Glutamatergic neuron (in vitro differentiated cells): Measurements from ENCODE around the gene NRF1. TPM values are rescaled to one million over a fixed set of nuclear protein-coding genes. Genes with fewer than 3 reads are reported as not detected.

Experiments
- DNase-seq: peaks from one replicate; pipeline ENCODE4 v3.0.0; 2022
- H3K27ac Mint-ChIP-seq: one replicate; pipeline ENCODE4 v1.8.0; 2020; ENCODE audit warnings: mild to moderate bottlenecking, mixed read lengths, inconsistent platforms; ENCODE audit not compliant: unreplicated experiment
- H3K27me3 Mint-ChIP-seq: one replicate; pipeline ENCODE4 v1.8.0; 2020; ENCODE audit warnings: mild to moderate bottlenecking, moderate library complexity, mixed read lengths, inconsistent platforms; ENCODE audit not compliant: unreplicated experiment
- H3K36me3 Mint-ChIP-seq: one replicate; pipeline ENCODE4 v1.8.0; 2020; ENCODE audit warnings: mild to moderate bottlenecking, mixed read lengths, inconsistent platforms; ENCODE audit not compliant: unreplicated experiment
- H3K4me1 Mint-ChIP-seq: one replicate; pipeline ENCODE4 v1.8.0; 2020; ENCODE audit warnings: mild to moderate bottlenecking, low read depth, mixed read lengths, inconsistent platforms; ENCODE audit not compliant: unreplicated experiment
- H3K4me3 Mint-ChIP-seq: one replicate; pipeline ENCODE4 v1.8.0; 2020; ENCODE audit warnings: mild to moderate bottlenecking, mixed read lengths, inconsistent platforms; ENCODE audit not compliant: unreplicated experiment
- H3K9me3 Mint-ChIP-seq: one replicate; pipeline ENCODE4 v1.8.0; 2020; ENCODE audit warnings: mild to moderate bottlenecking, moderate library complexity, mixed read lengths, inconsistent platforms; ENCODE audit not compliant: unreplicated experiment
- total RNA-seq: library from RNA; stranded (reverse); fragmentation: NEBNext Ultra II Directional; extraction: Animal tissue kit (Norgen Biotek cat#: 25700); gene quantifications from one replicate; pipeline ENCODE4 v1.2.1, GENCODE V29; 2021; ENCODE audit not compliant: unreplicated experiment
- TF ChIP-seq, protein P1 (sequence below): fragments of 200-600 bp; sonication (generic); IDR thresholded peaks from one replicate; pipeline ENCODE4 v1.5.0; 2021; ENCODE audit not compliant: partially characterized antibody, unreplicated experiment

Gene NRF1
- total RNA-seq, 1 donor from 2014 or later, result 16.4 TPM

GRCh38 chr7:129796186-129796775, 184.8 kb downstream of the NRF1 start:
- no peak overlapping the region for H3K27ac Mint-ChIP-seq
- TF ChIP-seq, protein P1, sequence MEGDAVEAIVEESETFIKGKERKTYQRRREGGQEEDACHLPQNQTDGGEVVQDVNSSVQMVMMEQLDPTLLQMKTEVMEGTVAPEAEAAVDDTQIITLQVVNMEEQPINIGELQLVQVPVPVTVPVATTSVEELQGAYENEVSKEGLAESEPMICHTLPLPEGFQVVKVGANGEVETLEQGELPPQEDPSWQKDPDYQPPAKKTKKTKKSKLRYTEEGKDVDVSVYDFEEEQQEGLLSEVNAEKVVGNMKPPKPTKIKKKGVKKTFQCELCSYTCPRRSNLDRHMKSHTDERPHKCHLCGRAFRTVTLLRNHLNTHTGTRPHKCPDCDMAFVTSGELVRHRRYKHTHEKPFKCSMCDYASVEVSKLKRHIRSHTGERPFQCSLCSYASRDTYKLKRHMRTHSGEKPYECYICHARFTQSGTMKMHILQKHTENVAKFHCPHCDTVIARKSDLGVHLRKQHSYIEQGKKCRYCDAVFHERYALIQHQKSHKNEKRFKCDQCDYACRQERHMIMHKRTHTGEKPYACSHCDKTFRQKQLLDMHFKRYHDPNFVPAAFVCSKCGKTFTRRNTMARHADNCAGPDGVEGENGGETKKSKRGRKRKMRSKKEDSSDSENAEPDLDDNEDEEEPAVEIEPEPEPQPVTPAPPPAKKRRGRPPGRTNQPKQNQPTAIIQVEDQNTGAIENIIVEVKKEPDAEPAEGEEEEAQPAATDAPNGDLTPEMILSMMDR, result no peak
- peaks cover 24% of the 10 kb centered on the region for H3K4me1 Mint-ChIP-seq
- H3K36me3 Mint-ChIP-seq, result no peaks in the 10 kb centered on the region
- DNase-seq, result no peak
- H3K27me3 Mint-ChIP-seq, result peaks cover 7% of the 10 kb centered on the region
- no peak overlapping the region for H3K4me3 Mint-ChIP-seq
- peaks cover 11% of the 10 kb centered on the region for H3K9me3 Mint-ChIP-seq

- peaks cover 24% of the 10 kb centered on the region for H3K4me1 Mint-ChIP-seq
- H3K36me3 Mint-ChIP-seq, result no peaks in the 10 kb centered on the region
- no peak for DNase-seq
- TF ChIP-seq, protein P1, result no peak
- H3K27ac Mint-ChIP-seq, result peak overlapping the region; percentile 81
- H3K9me3 Mint-ChIP-seq, result peaks cover 11% of the 10 kb centered on the region
- peaks cover 7% of the 10 kb centered on the region for H3K27me3 Mint-ChIP-seq
- H3K4me3 Mint-ChIP-seq, result peak overlapping the region; percentile 55
Measured at GRCh38 chr7:129797214-129797789, 185.8 kb downstream of the NRF1 start.

GRCh38 chr7:129798616-129799349, 187.3 kb downstream of the NRF1 start:
- TF ChIP-seq, protein P1, result no peak
- Mint-ChIP-seq H3K27ac (no peak overlapping the region), H3K4me3 (no peak overlapping the region), H3K36me3 (no peaks in the 10 kb centered on the region), H3K27me3 (peaks cover 7% of the 10 kb centered on the region), H3K4me1 (peaks cover 24% of the 10 kb centered on the region), H3K9me3 (peaks cover 11% of the 10 kb centered on the region)
- no peak for DNase-seq

DNA sequence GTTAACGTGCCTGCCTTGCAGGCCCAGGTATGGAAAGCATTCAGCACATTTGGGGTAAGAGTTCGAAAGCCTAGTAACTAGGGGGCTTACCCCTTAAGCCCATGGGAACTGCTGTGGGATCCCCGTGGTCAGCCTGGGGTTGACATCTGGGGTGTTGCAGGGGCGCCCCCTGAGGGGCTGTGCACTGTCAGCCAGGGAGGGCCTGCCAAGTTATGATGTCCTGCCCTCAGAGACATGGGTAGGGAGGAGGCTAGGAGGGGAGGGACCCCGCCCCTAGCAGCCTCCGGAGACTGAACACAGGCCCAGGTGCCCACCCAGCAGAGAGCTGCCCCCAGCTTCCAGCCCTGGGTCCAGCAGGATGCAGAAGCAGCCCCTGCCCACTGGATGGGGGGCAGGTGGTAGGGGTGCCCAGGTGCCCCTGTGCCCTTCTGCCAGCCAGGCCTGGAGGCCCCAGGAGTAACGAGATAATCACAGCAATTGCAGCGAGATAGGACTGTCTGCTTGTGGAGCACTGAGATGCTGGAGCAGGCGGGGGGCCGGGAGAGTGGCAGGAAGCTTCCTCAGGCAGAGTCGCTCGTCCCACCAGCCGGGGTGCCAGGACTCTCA, 187.9 kb downstream of the NRF1 start:
- Mint-ChIP-seq H3K27me3 (peaks cover 7% of the 10 kb centered on the region), H3K36me3 (no peaks in the 10 kb centered on the region), H3K4me1 (peaks cover 23% of the 10 kb centered on the region), H3K9me3 (peaks cover 11% of the 10 kb centered on the region), H3K27ac (no peak overlapping the region), H3K4me3 (no peak overlapping the region)
- TF ChIP-seq, protein P1, result no peak
- no peak for DNase-seq

GRCh38 chr7:129800901-129801300, 189.4 kb downstream of the NRF1 start:
- no peak for DNase-seq
- Mint-ChIP-seq H3K27me3 (peaks cover 7% of the 10 kb centered on the region), H3K27ac (no peak overlapping the region), H3K4me3 (no peak overlapping the region), H3K9me3 (peaks cover 11% of the 10 kb centered on the region), H3K36me3 (no peaks in the 10 kb centered on the region), H3K4me1 (peaks cover 23% of the 10 kb centered on the region)
- TF ChIP-seq, protein P1, result no peak
